Stimulated activated naive CD4-positive, alpha-beta T cell (primary cell): ENCODE measurements around the gene ESR1.
"Not testable (repeated sequence)": the region's sequence is repeated elsewhere in the genome, so short reads cannot be mapped to it uniquely, and the experiment has no call there.

Experiments used
- DNase-seq, 6 experiments: peaks; one replicate each; lab custom pipeline; 2025; lab: John Stamatoyannopoulos, UW

The ESR1 gene

DNA sequence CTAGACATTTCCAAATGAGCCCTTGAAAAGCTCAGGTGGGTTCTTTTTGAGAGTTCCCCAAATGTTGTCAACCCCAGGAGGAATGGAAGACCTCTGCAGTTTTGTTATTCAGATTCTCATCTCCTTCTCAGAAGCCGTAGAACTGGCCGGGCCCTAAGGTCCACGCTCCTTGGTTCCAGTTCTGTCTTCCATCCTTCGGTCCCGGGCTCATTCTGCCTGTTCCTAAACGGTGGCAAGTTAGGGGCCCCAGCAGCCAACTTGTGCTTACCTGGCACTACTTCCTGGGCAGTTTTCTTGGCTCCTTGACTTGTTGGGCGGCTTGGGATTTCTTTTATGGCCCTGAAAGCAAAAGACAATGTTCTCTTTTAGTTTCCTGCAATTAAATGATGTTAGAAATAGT is 6.4 kb downstream of the ESR1 start:
- DNase-seq, result no peak

DNA sequence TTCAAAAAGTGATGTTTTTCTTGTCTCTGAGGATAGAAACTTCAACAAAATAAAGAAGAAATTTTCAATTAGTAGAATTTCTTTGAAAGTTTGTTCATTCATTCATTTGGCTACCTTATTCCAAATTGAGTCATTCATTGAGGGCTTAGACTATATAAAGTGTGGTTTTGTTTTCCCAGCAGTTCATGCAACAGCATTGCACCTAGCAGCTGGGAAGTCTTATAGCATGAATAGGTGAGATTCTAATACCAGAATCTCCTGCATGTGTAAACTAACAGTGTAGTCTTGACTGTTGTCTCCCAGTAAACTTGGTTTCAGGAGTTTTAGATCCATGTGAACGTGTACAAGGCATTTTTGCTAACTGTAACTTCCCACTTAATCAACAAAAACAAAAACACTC is 7.1 kb downstream of the ESR1 start:
- DNase-seq, result no peak

DNA sequence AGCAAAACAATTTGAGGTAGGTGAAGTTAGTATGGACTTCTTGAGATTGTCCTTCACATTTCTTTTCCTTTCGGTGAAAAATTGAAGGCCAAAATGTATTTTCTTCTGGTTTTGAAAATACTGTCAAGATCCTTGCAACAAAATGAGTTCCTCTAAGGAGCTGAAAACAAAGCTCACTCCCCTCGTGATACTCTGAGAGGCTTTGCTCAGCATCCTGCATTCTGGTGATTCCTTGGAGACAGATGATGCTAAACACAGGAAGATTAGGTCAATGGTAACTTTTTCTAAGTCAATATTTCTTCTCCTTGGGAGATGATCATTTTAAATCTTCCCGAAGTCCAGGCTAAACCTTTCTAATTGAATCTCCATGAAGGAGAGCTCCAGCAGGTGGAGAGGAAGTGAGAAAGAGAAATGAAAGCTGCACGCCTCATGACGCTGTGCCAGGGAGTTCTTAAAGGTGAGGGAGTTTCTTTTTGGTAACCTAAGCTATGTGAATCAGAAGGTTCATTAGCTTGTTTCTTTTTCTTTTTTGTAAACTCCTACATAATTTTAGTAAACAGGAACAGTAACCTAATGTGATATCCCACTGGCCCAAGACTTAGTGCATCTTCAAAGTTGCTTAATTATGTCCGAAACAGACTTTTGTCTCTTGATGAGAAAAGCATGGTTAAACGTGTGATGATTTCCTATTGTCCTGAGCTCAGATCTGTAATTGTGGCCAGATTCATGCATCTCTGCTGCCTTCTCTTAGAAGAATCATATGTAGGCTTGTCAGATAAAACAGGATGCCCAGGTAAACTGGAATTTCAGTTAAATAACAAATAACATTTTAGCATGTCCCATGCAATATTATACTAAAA is 15.0 kb downstream of the ESR1 start:
- no peak for DNase-seq

DNA sequence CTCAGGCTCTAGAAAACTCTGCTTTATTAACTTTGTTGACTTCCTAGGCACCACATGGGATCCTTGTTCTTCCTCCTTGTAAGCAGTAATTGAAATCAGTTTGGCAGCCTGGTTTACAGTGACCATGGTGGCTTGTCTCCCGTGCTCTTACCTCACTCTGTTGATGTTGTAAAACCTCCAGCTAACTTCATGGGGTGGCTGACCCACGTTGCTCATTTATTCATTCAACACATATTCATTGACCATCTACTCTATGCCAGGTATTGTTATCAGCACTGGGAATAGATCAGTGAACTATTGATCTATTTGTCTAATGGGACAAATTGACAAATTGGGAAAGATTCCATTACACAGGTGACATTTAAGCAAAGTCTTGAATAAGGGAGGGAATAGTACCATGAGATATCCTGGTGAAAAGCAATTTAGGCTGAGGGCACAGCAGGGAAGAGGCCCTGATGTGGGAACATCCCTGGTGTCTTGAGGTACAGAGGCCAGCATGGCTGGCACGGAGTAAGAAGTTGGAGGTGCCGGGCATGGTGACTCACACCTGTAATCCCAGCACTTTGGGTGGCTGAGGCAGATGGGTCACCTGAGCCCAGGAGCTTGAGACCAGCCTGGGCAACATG is 19.1 kb downstream of the ESR1 start:
- no peak for DNase-seq

DNA sequence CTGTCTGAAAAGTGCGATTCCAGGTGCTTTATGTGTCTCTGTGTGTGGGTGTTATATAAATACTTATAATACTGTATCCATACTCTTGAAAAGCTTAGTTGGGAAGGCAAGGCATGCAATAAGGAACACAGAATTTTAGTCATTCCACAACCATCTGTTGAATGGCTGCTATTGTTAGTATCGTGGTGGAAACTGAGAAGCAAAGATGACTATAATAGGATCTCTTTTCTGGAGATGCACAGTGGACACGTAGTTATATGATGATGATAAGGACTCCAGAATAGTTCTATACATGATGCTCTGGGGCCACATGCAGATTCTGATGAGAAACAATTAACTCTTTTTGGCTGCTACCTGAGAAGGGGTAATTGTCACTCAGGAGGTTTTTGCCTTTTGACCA is 25.2 kb downstream of the ESR1 start:
- no peak for DNase-seq

DNA sequence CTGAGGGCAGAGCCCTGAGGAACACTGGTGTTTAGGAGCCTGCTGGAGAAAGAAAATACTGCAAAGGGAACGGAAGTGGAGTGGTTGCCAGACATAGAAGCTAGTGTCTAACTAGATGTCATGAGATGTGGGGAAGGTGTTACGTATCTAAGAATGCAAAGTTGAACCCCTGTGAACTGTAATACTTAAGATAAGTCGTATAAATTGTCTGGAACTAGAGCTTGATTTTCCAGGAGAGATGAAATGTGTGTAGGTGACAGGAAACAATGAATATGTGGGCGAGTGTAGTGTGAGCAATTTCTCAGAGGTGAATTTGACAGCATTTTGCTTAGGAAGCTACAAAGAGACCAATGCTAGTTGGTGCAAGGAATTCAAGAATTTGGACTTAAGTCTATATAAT is 27.9 kb downstream of the ESR1 start:
- DNase-seq, result no peak

DNA sequence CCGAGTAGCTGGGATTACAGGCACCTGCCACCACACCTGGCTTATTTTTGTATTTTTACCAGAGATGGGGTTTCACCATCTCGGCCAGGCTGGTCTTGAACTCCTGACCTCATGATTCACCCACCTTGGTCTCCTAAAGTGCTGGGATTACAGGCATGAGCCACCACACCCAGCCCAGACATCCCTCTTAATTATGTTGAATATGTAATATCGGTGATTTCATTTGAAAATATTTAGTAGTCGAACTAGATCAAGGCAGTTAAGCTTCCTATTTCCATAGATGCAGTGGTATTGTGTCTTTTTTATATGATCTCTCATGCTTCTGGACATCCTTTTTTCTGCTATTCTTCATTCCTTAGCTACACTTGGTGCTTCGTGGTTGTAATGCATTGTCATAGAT is 29.7 kb downstream of the ESR1 start:
- no peak for DNase-seq

DNA sequence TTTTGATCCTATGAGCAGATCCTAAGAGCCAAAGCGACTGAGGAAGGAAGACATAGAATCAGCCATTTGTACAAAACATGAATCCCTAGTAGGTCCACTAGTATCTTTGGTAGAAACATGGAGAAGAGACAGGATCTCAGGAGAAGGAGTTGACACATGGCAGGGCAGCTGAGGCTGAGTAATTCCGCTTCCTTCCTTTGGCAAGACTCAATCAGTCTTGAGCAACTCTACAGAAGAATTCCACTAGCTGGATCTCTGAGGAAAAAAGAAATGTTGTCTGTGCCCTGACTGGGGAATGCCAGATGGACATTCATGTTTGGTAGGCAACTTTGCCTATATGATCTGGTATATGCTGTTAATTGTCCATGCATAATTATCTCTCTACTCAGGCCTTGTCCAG is 35.3 kb downstream of the ESR1 start:
- DNase-seq, result no peak

DNA sequence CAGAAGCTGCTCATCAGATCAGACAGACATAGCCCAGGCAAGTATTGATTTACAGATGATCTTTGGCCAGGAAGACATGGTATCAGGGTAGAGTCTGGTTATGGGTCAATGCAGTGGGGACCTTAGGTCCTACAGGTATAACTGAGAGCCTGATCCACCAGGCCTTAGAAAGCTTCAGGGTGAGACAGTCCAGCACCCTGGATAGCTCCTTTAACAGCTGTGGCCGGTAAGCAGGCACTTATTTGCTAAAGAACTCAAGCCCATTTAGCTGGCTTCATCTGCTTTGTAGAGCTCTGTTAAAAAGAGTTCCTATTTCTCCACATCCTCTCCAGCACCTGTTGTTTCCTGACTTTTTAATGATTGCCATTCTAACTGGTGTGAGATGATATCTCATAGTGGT is 39.6 kb downstream of the ESR1 start:
- no peak for DNase-seq

DNA sequence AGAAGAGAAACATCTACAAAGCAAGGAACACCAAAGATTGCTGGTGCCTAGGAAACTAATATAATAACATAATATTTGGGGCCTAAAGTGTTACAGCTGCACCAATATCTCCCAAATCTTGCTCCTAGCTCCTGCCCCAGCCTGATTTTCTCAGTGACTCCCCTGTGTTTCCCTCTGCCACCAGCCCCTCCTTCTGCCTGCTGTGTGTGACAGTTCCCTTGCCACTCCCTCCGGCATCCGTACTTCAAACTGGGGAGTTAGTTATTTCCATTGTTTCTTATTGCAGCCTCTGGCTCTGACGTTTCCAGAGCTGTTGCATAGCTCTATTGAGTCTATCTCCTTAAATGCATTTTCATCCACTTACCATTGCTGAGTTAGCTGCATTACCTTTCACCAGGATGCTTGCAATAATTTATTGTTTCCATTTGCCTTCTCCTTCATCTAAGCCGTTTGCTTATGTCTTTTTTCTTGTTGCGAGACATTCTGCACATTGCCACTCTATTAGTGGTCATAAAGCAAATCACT is 43.1 kb downstream of the ESR1 start:
- DNase-seq, result no peak

DNA sequence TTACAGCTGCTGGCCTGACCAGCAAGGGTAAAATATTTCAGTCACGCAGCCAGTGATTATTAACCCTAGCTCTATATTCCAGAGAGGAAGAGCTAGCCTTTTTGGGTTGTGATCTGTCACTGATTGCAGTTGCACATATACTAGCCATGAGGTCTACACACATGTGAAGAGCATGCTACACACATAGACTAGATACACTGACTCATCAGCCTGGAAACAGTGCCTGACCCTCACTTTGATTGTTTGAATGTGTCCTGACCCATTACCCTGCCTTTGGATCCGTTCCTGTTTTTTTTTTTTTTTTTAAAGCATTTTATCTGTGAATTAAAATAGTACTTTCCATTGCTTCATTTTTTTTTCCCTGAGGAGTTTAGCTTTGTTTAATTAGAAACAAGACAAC is 50.8 kb downstream of the ESR1 start:
- no peak for DNase-seq

DNA sequence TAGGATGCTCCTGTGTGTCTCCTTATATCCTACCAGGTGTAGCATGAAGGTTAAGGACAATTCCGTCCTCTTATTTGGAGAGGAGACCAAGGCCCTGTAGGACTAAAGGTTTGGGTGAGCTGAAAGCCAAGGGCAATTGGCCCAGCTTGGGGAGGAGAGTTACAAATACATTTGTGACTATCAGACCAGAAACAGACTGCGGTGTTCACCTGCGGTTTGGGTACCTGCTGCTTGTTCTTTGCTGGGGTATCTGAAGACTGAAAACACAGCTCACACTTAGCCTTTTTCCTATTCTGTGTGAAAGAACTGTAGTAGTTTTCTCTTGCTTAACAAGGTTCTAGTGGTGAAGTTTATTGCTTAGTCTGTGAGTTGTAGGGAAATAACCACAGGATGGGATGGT is 55.0 kb downstream of the ESR1 start:
- no peak for DNase-seq

DNA sequence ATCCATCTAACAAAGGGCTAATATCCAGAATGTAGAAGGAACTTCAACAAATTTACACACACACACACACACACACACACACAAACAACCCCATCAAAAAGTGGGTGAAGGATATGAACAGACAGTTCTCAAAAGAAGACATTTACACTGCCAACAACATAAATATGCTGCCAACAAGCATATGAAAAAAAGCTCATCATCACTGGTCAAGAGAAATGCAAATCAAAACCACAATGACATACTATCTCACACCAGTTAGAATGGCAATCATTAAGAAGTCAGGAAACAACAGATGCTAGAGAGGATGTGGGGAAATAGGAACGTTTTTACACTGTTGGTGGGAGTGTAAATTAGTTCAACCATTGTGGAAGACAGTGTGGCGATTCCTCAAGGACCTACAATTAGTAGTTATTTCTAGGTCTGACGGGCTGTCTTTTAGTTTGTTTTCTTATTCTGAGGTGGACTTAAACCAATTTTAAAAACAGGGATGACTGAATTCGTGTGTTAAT is 59.9 kb downstream of the ESR1 start:
- DNase-seq, result not testable (repeated sequence)

DNA sequence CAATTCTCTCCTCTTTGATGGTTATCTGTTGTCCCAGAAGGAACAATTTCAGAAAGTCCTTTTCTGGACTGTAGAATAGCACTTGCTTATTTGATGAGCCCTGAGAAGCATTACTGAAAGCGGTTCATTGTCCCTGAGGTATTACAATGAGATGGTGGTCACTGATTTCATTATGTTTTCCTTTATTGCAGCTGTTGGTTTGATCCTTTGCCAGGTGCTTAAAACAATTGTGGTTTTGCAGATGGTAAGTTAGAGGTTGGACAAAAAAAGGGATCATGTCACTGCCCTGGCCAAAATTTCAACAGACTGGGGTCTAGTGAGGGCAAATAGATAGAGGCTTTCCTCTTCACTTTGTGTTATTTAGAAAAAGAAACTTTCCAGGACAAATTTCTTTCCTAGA is 61.9 kb downstream of the ESR1 start:
- no peak for DNase-seq

DNA sequence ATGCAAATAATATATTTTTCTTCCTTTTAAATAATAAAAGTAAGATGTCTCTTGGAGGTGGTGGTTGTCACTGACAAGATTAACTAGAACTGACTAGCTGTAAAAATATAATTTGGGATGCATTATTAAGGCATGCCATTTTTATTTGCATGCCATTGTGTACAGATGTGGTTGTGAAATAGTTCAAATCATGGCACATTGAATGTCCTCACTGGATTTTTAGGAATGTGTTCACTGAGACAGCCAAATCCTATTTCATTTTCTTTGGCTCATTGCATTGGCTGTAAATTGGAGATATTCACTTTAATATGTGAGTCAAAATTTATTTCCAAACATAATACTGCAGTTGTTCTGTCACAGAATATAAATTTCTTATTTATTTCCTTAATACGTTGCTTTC is 62.3 kb downstream of the ESR1 start:
- DNase-seq, result no peak

DNA sequence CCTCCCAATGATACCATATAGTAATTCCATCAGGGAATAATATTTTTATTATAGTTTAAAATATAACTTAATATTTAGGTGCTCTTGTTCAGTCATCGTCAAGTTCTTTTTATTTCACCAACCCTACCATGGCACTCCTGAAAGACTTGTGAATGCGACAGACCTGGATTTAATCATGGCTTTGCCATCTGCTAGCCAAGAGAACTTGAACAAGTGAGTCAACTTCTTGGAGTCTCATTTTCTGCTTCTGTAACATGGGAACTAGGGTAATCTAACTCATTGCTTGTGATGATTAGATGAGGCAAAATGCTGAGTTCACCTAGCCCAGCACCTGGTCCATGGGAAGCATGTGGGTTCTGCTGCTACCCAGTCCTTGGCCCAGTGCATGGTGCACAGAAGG is 62.9 kb downstream of the ESR1 start:
- DNase-seq, result no peak

DNA sequence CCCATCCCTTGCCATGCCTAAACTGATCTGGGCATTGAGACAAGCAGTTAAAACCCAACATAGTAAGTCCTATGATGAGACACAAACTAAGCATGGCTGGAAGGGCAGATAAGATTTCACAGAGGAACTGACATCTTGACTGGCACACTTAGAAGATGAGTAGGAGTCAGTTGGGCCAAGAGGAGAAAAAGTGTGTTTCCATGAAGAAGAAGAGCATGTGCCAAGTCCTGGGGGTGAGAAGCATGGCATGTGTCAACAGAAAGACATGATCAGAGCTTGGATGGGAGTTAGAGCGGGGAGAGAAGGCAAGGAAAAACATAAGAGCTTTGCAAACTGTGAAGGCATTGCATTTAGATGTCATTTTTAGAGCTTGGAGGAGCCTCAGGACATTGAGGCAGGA is 68.0 kb downstream of the ESR1 start:
- DNase-seq, result no peak

DNA sequence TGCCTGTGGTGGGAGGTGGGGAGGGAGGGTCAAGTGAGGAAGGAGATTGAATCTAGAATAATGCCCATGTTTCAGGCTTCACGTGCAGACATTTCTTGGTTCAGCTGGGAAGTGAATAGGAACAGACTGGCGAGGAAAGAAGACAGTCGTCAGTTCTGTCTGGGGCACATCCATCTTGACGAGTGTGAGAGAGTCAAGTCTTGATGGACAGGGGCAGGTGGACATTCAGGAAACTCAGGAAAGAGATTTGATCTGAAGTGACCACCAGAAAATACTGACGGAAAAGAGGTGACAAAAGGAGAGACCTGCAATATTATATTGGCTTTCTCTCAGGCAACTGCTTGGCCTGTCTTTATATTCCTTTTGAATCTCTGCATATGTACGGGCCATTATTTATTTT is 68.6 kb downstream of the ESR1 start:
- DNase-seq, result no peak

DNA sequence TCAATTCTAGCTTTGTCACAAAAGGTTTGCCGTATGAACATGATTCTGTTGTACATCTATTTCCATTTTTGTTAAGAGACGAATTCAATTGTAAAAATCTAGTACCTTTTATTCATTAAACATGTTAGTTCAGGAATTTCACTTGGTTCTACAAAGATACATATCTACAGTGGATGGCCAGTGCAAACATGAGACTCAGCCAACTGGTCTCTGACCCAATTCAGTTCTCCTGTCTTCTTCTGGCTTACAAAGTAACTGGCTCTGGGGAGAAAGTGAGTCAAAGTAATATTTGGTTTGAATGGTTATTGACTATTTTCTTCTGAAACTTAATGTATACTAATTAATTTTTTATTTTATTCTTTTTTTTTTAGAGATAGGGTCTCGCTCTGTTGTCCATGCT is 70.0 kb downstream of the ESR1 start:
- DNase-seq, result no peak

DNA sequence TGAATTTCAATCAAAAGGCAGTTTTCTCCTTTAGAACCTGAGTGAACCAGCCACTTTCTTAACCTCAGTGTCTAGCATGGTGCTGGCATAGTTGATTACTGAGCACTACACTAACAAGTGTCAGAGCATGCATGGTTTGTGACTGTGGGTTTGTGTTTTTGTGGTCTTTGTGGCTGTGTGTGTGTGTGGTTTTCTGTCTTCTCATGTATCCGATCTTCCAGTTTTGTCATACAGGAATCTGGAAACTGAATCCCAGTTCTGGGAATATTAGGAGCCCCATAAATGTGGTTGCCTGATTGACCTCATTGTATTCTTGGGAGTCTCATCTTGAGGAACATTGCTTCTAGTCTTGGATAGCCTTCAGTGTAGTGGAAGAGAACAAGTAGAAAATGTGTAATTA is 73.7 kb downstream of the ESR1 start:
- DNase-seq, result no peak

DNA sequence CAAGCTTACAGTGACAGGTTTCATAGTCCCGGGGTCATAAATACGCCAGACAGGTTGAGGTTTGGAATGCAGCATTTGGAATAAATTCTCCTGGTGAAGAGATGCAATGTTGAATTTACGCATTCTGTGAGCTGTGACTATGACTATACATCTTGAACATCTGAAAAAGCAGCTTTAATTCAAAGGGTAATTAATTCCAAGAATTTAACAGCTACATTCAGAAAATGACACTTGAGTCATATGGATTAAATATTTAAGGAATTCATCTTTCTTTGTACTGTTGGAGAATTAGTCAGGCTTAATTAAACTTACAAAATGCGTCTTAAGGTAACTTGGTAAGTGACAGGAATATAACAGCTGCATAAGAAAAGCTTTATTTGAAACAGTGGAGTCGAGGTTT is 74.7 kb downstream of the ESR1 start:
- DNase-seq, result no peak

DNA sequence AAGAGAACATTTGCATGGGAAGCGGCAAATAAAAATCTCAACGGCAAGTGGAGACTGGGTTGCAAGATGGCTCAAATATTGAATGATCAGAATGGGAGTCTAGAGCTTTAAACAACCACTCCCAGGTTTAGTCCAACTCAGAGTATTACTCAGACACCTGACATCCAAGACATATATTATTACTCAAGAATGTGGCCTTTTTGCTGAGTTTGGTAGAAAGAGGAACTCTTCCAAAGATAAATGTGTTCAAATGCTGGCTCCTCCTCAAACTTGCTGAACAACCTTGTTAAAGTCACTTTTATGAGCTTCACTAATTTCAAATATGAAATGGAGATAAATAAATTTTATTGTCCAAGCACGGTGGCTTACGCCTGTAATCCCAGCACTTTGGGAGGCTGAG is 77.8 kb downstream of the ESR1 start:
- DNase-seq, result no peak

DNA sequence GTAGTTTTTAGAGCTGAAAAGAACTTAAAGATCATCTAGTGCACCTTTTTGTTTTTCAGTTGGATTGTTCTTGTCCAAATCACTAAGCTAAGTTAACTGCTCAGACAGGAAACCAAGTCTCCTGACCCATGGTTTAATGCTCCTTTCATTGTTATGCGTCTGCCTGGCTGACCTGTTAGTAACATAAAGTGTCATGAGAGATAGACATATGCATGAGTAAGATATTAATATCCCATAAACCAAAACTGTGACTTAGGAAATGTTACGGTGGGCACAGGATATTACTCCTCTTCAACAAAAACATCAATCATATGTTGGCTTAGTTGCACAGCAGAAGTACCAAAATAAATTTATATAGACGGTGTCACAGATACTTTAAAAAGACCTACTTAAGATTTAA is 84.0 kb downstream of the ESR1 start:
- no peak for DNase-seq
